Mesenchymal stem cell (in vitro differentiated cells and primary cell): ENCODE results near the gene TNS4.
A peak's percentile ranks its signal among the peaks of the same experiment; 100 is the strongest.

Source experiments
- DNase-seq: peaks from one replicate; pipeline ENCODE4 v3.0.0-alpha.2; 2013
- H2AFZ ChIP-seq: one replicate; pipeline ENCODE4 v1.6.1; 2013; ENCODE audit warnings: low read depth, mild to moderate bottlenecking, control low read depth, inconsistent platforms, low read length, moderate library complexity
- H2AK5ac ChIP-seq: 2 replicates; pipeline ENCODE4 v1.6.1; 2013; ENCODE audit warnings: low read length, moderate library complexity, mild to moderate bottlenecking, inconsistent platforms; ENCODE audit not compliant: severe bottlenecking
- H2BK120ac ChIP-seq: one replicate; pipeline ENCODE4 v1.6.1; 2013; ENCODE audit warnings: low read depth, mild to moderate bottlenecking, inconsistent platforms, low read length, moderate library complexity
- H2BK12ac ChIP-seq, 2 experiments: one replicate each; pipeline ENCODE4 v1.6.1; 2013; ENCODE audit warnings: inconsistent platforms in 2 of 2, low read length in 2 of 2, mild to moderate bottlenecking in 2 of 2, moderate library complexity in 2 of 2, control low read depth in 1 of 2
- H2BK15ac ChIP-seq: one replicate; pipeline ENCODE4 v1.6.1; 2013; ENCODE audit warnings: mild to moderate bottlenecking, low read depth, inconsistent platforms; ENCODE audit not compliant: poor library complexity, severe bottlenecking
- H2BK5ac ChIP-seq: 2 replicates; pipeline ENCODE4 v1.6.1; 2013; ENCODE audit warnings: low read depth, mild to moderate bottlenecking, low read length, control low read depth, inconsistent platforms; ENCODE audit not compliant: poor library complexity, severe bottlenecking
- H3K14ac ChIP-seq, 2 experiments: one replicate each; pipeline ENCODE4 v1.6.1; 2013; ENCODE audit warnings: inconsistent platforms in 2 of 2, low read length in 2 of 2, control low read depth in 1 of 2, mild to moderate bottlenecking in 1 of 2, moderate library complexity in 1 of 2
- H3K18ac ChIP-seq, 2 experiments: one replicate each; pipeline ENCODE4 v1.6.1; 2013; ENCODE audit warnings: inconsistent platforms in 2 of 2, low read length in 2 of 2, control low read depth in 1 of 2, low read depth in 1 of 2, mild to moderate bottlenecking in 1 of 2
- H3K23ac ChIP-seq, 2 experiments: one replicate each; pipeline ENCODE4 v1.6.1; 2013; ENCODE audit warnings: inconsistent platforms in 2 of 2, low read length in 2 of 2, mild to moderate bottlenecking in 2 of 2, moderate library complexity in 2 of 2, control low read depth in 1 of 2
- H3K27ac ChIP-seq: 2 replicates; pipeline ENCODE4 v1.5.1; 2013; ENCODE audit warnings: mild to moderate bottlenecking, moderate library complexity, low read length, control low read depth, inconsistent platforms; ENCODE audit not compliant: poor library complexity, severe bottlenecking
- H3K27me3 ChIP-seq, 2 experiments: 2 replicates each; pipeline versions ENCODE4 v1.6.1 to v1.7.0; 2013; ENCODE audit warnings: low read length in 2 of 2, mild to moderate bottlenecking in 2 of 2, moderate library complexity in 2 of 2, control low read depth in 1 of 2, inconsistent platforms in 1 of 2; ENCODE audit not compliant: control insufficient read depth in 1 of 2, insufficient read depth in 1 of 2
- H3K36me3 ChIP-seq, 2 experiments: 2 replicates each; pipeline versions ENCODE4 v1.6.1 to v1.7.0; 2013; ENCODE audit warnings: low read length in 2 of 2, control low read depth in 1 of 2, inconsistent platforms in 1 of 2, low read depth in 1 of 2, mild to moderate bottlenecking in 1 of 2; ENCODE audit not compliant: insufficient read depth in 2 of 2, control insufficient read depth in 1 of 2
- H3K4ac ChIP-seq, 2 experiments: one replicate each; pipeline ENCODE4 v1.6.1; 2013; ENCODE audit warnings: inconsistent platforms in 2 of 2, low read length in 2 of 2, mild to moderate bottlenecking in 2 of 2, moderate library complexity in 2 of 2, control low read depth in 1 of 2, low read depth in 1 of 2
- H3K4me1 ChIP-seq: 2 replicates; pipeline ENCODE4 v1.6.1; 2013; ENCODE audit warnings: low read depth, low read length, control low read depth; ENCODE audit not compliant: control insufficient read depth, insufficient read depth
- H3K4me2 ChIP-seq: 2 replicates; pipeline ENCODE4 v1.6.1; 2013; ENCODE audit warnings: low read length, mild to moderate bottlenecking, inconsistent platforms; ENCODE audit not compliant: poor library complexity, severe bottlenecking
- H3K4me3 ChIP-seq, 2 experiments: 2 replicates each; pipeline versions ENCODE4 v1.5.1 to v1.7.0; 2013; ENCODE audit warnings: low read length in 2 of 2, mild to moderate bottlenecking in 2 of 2, control low read depth in 1 of 2, low read depth in 1 of 2; ENCODE audit not compliant: insufficient read depth in 1 of 2
- H3K79me1 ChIP-seq: replicated peaks from 2 replicates; pipeline ENCODE4 v1.6.1; 2013; ENCODE audit warnings: mild to moderate bottlenecking, control low read depth, low read length, inconsistent platforms; ENCODE audit not compliant: poor library complexity, severe bottlenecking
- H3K9ac ChIP-seq: 2 replicates; pipeline ENCODE4 v1.7.0; 2013; ENCODE audit warnings: mild to moderate bottlenecking, low read length, moderate library complexity
- H3K9me3 ChIP-seq: 2 replicates; pipeline ENCODE4 v1.7.0; 2013; ENCODE audit warnings: mild to moderate bottlenecking, low read length; ENCODE audit not compliant: control insufficient read depth
- H4K8ac ChIP-seq: one replicate; pipeline ENCODE4 v1.6.1; 2013; ENCODE audit warnings: inconsistent platforms, mild to moderate bottlenecking, low read length, moderate library complexity
- H4K91ac ChIP-seq: one replicate; pipeline ENCODE4 v1.6.1; 2013; ENCODE audit warnings: mild to moderate bottlenecking, low read length, inconsistent platforms
- WGBS: methylation state at CpG from one replicate; pipeline ENCODE4 v1.1.7; 2013; ENCODE audit warnings: mixed read lengths; 5-methylcytosine and 5-hydroxymethylcytosine counted together

Gene TNS4

DNA sequence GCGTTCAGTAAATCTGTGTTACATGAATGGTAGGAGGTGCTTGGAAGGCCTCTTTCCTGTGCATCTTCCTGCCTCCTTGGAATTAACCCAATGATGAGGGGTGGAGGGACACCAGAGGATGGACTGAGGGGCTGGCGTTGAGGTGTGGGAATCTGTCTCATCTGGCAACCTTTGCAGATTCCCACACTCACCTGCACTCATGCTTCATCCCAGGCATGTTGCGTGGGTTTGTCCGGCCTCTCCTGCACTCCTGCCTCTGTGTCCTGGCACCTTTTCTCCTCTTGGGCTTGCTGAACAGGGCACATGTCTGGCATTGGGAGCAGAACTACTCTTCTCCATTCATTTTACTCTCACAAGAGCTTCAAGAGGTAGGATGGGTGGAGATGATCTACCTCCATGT lies 61.3 kb downstream of the TNS4 start:
- H3K4ac ChIP-seq, result no peak overlapping the region
- no peaks in the 10 kb centered on the region for H3K79me1 ChIP-seq
- no peak overlapping the region for H2BK120ac ChIP-seq
- H2BK5ac ChIP-seq, result no peak overlapping the region
- 88% methylated on average over 4 of the region's 4 CpGs for WGBS
- H3K9ac ChIP-seq, result no peak overlapping the region
- H3K4me1 ChIP-seq, result peaks cover 11% of the 10 kb centered on the region
- H2AFZ ChIP-seq, result no peak overlapping the region
- no peak overlapping the region for H3K23ac ChIP-seq
- H2BK15ac ChIP-seq, result no peak overlapping the region
- DNase-seq, result no peak
- H3K36me3 ChIP-seq, result no peaks in the 10 kb centered on the region
- H3K4me3 ChIP-seq, result no peak overlapping the region
- H2BK12ac ChIP-seq, result no peak overlapping the region
- H3K4me2 ChIP-seq, result no peak overlapping the region
- no peaks in the 10 kb centered on the region for H3K27me3 ChIP-seq
- no peaks in the 10 kb centered on the region for H3K9me3 ChIP-seq
- no peak overlapping the region for H4K91ac ChIP-seq
- no peak overlapping the region for H3K14ac ChIP-seq
- no peak overlapping the region for H3K27ac ChIP-seq
- H2AK5ac ChIP-seq, result no peak overlapping the region
- no peak overlapping the region for H4K8ac ChIP-seq
- no peak overlapping the region for H3K18ac ChIP-seq

DNA sequence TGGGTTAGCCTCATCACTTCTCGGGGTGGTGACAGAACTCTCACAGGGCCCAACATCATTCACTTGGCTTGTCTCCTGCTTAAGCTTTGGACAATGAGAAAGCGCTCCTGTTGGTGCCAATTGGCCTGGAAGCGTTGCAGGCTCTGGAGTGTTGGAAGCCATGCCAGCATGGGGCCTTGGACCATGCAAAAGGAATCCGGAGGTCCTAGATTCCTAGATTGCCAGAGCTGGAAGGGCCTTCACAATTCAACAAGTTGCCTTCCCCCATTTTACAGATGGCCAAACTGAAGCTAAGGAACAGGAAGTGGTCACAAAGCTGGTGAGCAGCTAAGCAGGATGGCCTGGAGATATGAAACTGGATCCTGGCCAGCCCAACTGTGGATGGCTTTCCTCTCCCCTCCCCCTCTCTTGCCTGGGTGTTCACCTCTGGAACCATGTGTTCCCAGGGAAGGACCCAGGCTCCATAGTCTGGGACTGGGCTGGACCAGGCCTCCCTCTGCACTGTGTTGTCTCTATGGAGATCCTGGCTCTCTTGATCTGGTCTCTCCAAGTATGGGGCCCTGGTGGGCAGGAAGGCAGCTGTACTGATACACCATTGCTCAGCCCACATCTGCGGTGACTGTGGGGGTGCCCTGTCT lies 64.2 kb downstream of the TNS4 start:
- 99% methylated on average over 5 of the region's 5 CpGs for WGBS
- H3K79me1 ChIP-seq, result no peaks in the 10 kb centered on the region

DNA sequence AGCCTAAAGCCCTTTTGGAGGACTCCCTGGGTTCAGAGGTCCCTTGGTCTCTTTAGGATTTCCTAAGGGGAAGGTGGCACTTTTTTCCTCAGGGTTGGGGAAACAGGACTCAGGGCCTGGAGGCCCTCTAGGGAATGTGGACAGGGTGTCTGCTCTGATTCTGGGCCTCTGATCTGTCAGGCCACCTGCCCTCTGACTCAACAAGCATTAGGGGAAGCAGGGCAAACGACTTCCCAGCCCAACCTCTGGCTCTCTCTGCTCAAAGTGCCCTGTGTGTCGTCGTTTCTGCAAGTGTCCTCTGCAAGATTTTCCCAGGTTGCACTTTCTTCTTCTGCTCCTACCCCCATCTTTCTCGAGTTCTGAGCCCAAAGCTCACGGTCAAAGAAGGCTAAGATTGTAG lies 64.8 kb downstream of the TNS4 start:
- no peak overlapping the region for H3K14ac ChIP-seq
- no peaks in the 10 kb centered on the region for H3K4me1 ChIP-seq
- WGBS, result 66% methylated on average over 5 of the region's 5 CpGs
- H3K9me3 ChIP-seq, result no peaks in the 10 kb centered on the region
- no peak overlapping the region for H2BK15ac ChIP-seq
- H3K27me3 ChIP-seq, result no peaks in the 10 kb centered on the region
- H3K18ac ChIP-seq, result no peak overlapping the region
- H2BK5ac ChIP-seq, result no peak overlapping the region
- no peak overlapping the region for H2BK120ac ChIP-seq
- no peak overlapping the region for H4K8ac ChIP-seq
- H4K91ac ChIP-seq, result no peak overlapping the region
- H3K4me3 ChIP-seq, result no peak overlapping the region
- H2AFZ ChIP-seq, result no peak overlapping the region
- no peak overlapping the region for H3K27ac ChIP-seq
- H2AK5ac ChIP-seq, result no peak overlapping the region
- H3K23ac ChIP-seq, result no peak overlapping the region
- H3K4me2 ChIP-seq, result no peak overlapping the region
- H3K79me1 ChIP-seq, result no peaks in the 10 kb centered on the region
- H3K9ac ChIP-seq, result no peak overlapping the region
- no peak overlapping the region for H3K4ac ChIP-seq
- DNase-seq, result no peak
- peak overlapping the region in 1 of 2 experiments; percentile 23 for H2BK12ac ChIP-seq
- no peaks in the 10 kb centered on the region for H3K36me3 ChIP-seq

More for the DNA sequence above, 64.2 kb downstream of the TNS4 start:
- Histone ChIP-seq H2AK5ac (no peak overlapping the region), H2AFZ (no peak overlapping the region), H3K9ac (no peak overlapping the region), H3K4me2 (no peak overlapping the region), H4K91ac (no peak overlapping the region), H3K27me3 (no peaks in the 10 kb centered on the region), H3K14ac (no peak overlapping the region), H3K4me3 (no peak overlapping the region), H3K18ac (peak overlapping the region in 1 of 2 experiments; percentile 19), H4K8ac (no peak overlapping the region), H3K23ac (no peak overlapping the region), H3K27ac (no peak overlapping the region), H3K4me1 (no peaks in the 10 kb centered on the region), H2BK5ac (no peak overlapping the region), H2BK12ac (no peak overlapping the region), H2BK120ac (no peak overlapping the region), H3K4ac (no peak overlapping the region), H3K36me3 (no peaks in the 10 kb centered on the region), H2BK15ac (no peak overlapping the region), H3K9me3 (no peaks in the 10 kb centered on the region)
- DNase-seq, result no peak

DNA sequence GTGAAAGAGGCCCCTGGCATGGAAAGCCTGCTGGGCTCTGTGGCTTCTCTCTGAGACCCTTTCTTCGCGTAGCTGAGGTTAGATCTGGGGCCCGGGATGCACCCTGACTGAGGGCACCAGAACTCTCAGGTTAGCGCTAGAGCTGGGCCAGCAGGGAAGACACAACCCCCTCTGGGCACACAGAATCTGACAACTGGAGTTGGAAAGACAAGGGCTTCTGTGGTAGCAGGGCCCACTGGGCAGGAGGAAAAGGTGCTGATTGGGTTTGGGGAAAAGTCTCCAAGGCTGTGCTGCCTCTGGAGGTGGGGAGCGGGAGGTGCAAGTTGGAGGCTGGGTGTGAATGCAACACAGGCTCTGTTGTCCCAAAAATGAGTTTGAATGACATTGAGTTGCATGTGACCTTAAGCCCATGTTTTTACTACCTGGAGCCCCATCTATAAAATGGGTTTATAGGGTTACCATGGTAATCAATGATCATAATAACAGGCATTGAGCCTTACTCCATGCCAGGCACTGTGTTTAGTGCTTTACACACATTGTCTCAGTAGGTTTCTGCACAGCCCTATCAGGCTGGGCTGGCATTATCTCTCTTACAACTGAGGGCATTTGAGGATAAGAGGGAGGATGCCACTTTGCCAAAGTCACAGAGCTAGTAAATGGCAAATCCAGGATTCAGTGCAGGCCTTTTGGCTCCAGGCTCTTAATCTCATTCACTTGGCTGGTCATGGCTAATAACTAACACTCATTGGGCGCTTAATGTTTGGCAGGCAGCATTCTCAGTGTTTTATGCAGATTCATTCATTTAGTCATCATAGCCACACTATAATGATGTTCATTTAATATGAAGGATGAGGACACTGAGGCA lies 67.6 kb downstream of the TNS4 start:
- Histone ChIP-seq H3K27me3 (no peaks in the 10 kb centered on the region), H3K23ac (no peak overlapping the region), H4K91ac (no peak overlapping the region), H3K4ac (no peak overlapping the region), H3K9me3 (no peaks in the 10 kb centered on the region), H2BK120ac (no peak overlapping the region), H3K4me2 (no peak overlapping the region), H3K18ac (no peak overlapping the region), H2AK5ac (no peak overlapping the region), H3K4me1 (no peaks in the 10 kb centered on the region), H3K9ac (peak overlapping the region; percentile 3), H3K27ac (no peak overlapping the region), H3K36me3 (no peaks in the 10 kb centered on the region), H3K79me1 (no peaks in the 10 kb centered on the region), H2BK5ac (no peak overlapping the region), H2BK12ac (peak overlapping the region in 1 of 2 experiments; percentile 11), H3K4me3 (no peak overlapping the region), H2BK15ac (no peak overlapping the region), H4K8ac (peak overlapping the region; percentile 57), H3K14ac (no peak overlapping the region), H2AFZ (peak overlapping the region; percentile 29)
- 72% methylated on average over 6 of the region's 6 CpGs for WGBS
- DNase-seq, result no peak
